Thoracic aorta (tissue), 2 donors: ENCODE results near the gene SCRN2. TPM values are rescaled to one million over a fixed set of nuclear protein-coding genes. Genes with fewer than 3 reads are reported as not detected.

Experiments used
- ATAC-seq: fragments of 150-250 bp; one replicate; pipeline ENCODE4 v1.8.0; 2017; ENCODE audit warnings: low read depth; ENCODE audit not compliant: insufficient number of reproducible peaks, low FRiP score
- DNase-seq: peaks from one replicate; pipeline ENCODE4 v3.0.0-alpha.2; 2020; ENCODE audit warnings: low spot score
- H3K27ac ChIP-seq, 2 donors: fragments of 200-600 bp; sonication (generic); 1 replicate in 1 of 2; 2 replicates in 1 of 2; pipeline ENCODE4 v1.5.1; 2016; ENCODE audit warnings: mild to moderate bottlenecking in 2 of 2, moderate library complexity in 2 of 2
- H3K27me3 ChIP-seq: fragments of 200-600 bp; sonication (generic); replicated peaks from 2 replicates; pipeline ENCODE4 v1.6.0; 2016; ENCODE audit warnings: mild to moderate bottlenecking; ENCODE audit not compliant: insufficient read depth
- H3K36me3 ChIP-seq: fragments of 200-600 bp; sonication (generic); one replicate; pipeline ENCODE4 v1.5.1; 2016
- H3K4me1 ChIP-seq, 2 donors: fragments of 200-600 bp; sonication (generic); 1 replicate in 1 of 2; 2 replicates in 1 of 2; pipeline versions ENCODE4 v1.5.1 to v1.6.0; 2016; ENCODE audit warnings: low read depth in 2 of 2, mild to moderate bottlenecking in 1 of 2; ENCODE audit not compliant: control insufficient read depth in 1 of 2
- H3K4me3 ChIP-seq: fragments of 200-600 bp; sonication (generic); 2 replicates; pipeline ENCODE4 v1.5.1; 2016; ENCODE audit warnings: mild to moderate bottlenecking
- H3K9me3 ChIP-seq: fragments of 200-600 bp; sonication (generic); 2 replicates; pipeline ENCODE4 v1.5.1; 2016
- total RNA-seq, 2 donors: library from RNA; depleted of rRNA; stranded (reverse); fragments of >200 nt; gene quantifications; one replicate each; pipeline versions ENCODE4 v1.1.0 to v1.2.3, GENCODE V29; 2016
- TF ChIP-seq, protein P1 (sequence below): fragments of 200-600 bp; sonication (generic); IDR thresholded peaks from one replicate; pipeline ENCODE4 v1.5.1; 2019; ENCODE audit warnings: antibody characterized with exemption

The SCRN2 gene
- total RNA-seq, 2 donors from 2014 or later = 22.9 to 29.3 TPM

DNA sequence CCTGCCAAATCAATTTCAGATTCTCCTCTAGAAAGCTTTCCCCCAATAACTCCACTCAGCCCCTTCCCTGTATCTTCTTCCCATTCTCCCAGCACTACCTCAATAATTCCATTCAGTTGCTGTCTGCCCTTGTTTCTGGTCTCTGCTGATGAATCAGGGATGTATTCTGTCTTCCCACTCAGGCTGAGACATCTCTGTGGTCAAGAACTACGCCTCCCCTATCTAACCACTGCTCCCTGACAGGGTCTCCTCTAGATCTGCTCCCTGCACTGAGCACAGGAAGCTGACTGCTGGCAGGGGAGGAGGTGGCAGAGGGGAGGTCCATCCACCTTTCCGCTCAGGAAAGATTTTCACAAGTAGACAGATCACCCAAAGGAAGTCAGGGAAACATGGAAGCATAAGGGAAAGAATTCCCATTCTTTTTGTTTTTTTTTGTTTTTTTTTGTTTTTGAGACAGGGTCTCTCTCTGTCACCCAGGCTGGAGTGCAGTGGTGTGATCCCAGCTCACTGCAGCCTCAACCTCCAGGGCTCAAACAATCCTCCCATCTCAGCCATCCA lies 38.0 kb upstream of the SCRN2 start:
- TF ChIP-seq, protein P1, sequence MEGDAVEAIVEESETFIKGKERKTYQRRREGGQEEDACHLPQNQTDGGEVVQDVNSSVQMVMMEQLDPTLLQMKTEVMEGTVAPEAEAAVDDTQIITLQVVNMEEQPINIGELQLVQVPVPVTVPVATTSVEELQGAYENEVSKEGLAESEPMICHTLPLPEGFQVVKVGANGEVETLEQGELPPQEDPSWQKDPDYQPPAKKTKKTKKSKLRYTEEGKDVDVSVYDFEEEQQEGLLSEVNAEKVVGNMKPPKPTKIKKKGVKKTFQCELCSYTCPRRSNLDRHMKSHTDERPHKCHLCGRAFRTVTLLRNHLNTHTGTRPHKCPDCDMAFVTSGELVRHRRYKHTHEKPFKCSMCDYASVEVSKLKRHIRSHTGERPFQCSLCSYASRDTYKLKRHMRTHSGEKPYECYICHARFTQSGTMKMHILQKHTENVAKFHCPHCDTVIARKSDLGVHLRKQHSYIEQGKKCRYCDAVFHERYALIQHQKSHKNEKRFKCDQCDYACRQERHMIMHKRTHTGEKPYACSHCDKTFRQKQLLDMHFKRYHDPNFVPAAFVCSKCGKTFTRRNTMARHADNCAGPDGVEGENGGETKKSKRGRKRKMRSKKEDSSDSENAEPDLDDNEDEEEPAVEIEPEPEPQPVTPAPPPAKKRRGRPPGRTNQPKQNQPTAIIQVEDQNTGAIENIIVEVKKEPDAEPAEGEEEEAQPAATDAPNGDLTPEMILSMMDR = no peak
- Histone ChIP-seq H3K9me3 (no peaks in the 10 kb centered on the region), H3K27me3 (no peaks in the 10 kb centered on the region), H3K4me1 (peaks cover 0 to 5% of the 10 kb centered on the region in 2 donors), H3K4me3 (no peak overlapping the region), H3K27ac (no peak overlapping the region), H3K36me3 (no peaks in the 10 kb centered on the region)
- ATAC-seq = no peak
- no peak for DNase-seq

DNA sequence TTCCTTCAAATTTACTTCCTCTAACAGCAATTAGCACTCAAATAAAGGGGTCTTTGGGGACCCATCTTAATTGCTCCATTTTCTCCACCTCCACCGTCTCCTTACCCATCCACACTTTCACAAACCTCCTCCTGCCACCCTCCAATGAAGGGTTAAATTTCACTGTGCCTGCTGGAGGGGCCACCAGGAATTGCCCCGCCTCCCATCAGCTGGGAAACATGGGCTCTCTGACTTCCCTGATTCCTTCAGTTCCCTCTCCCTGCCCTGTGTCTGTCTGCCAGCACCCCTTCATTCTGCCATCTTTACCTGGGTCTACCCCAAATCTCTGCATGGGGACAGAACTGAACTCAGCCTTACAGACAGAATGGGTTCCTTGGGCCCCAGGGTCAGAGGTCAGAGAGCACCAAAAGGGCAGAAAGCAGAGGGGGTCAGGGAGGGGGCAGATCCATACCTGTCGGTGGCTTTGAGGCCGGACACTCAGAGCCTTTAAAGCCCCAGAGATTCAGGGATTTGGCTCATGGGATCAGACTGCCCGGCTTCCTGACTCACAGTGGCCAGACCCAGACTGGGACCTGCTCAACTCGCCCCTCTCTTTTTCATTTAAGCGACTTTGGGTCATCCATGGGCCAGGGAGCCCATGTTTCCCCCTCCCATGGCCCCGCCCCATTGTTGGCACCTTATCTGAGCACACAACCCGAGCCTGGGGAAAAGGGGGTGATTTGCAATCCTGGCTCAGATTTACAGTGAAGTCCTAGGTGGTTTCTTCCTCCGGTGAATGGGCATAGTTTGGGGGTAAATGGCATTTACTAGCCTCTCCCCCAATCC lies 37.3 kb upstream of the SCRN2 start:
- no peak overlapping the region for H3K27ac ChIP-seq
- H3K27me3 ChIP-seq = no peaks in the 10 kb centered on the region
- no peak for ATAC-seq
- TF ChIP-seq, protein P1 = no peak
- peaks cover 0 to 5% of the 10 kb centered on the region in 2 donors for H3K4me1 ChIP-seq
- no peaks in the 10 kb centered on the region for H3K9me3 ChIP-seq
- no peak overlapping the region for H3K4me3 ChIP-seq
- H3K36me3 ChIP-seq = no peaks in the 10 kb centered on the region
- DNase-seq = no peak

DNA sequence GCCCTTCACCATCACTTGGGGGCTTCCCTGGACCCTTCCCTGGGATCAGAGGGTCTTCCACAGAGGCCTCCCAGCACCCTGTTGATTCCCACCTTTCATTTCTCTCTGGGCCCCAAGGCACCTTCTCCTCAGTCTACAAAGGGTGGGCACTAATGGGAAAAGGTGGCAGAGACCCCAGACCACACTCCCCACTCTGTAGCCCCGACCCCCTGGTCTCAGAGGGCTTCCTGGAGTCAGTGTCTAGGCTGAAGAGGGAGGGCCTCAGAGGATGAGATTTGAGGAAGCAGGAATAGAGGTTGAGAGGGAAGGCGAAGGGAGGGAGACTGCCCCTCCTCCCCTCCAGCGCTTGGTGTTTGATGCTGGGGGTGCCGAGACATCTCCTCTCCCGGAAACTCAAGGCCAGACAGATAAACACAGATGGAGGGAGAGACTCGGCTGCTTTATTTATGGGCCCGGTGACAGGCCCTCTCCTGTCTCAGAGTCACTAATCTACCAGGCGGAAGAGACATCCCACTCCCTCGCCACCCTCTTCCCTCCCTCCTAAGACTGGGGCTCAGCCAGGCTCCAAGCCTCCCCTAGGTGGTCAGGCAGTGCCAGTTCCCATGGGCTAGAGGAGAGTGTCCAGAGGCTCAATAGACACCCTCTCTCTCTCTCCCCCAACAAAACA lies 36.4 kb upstream of the SCRN2 start:
- Histone ChIP-seq H3K9me3 (no peaks in the 10 kb centered on the region), H3K27me3 (peaks cover 4% of the 10 kb centered on the region), H3K36me3 (no peaks in the 10 kb centered on the region), H3K4me1 (peaks cover 0 to 1% of the 10 kb centered on the region in 2 donors), H3K27ac (no peak overlapping the region), H3K4me3 (no peak overlapping the region)
- no peak for ATAC-seq
- DNase-seq = no peak
- TF ChIP-seq, protein P1 = no peak

DNA sequence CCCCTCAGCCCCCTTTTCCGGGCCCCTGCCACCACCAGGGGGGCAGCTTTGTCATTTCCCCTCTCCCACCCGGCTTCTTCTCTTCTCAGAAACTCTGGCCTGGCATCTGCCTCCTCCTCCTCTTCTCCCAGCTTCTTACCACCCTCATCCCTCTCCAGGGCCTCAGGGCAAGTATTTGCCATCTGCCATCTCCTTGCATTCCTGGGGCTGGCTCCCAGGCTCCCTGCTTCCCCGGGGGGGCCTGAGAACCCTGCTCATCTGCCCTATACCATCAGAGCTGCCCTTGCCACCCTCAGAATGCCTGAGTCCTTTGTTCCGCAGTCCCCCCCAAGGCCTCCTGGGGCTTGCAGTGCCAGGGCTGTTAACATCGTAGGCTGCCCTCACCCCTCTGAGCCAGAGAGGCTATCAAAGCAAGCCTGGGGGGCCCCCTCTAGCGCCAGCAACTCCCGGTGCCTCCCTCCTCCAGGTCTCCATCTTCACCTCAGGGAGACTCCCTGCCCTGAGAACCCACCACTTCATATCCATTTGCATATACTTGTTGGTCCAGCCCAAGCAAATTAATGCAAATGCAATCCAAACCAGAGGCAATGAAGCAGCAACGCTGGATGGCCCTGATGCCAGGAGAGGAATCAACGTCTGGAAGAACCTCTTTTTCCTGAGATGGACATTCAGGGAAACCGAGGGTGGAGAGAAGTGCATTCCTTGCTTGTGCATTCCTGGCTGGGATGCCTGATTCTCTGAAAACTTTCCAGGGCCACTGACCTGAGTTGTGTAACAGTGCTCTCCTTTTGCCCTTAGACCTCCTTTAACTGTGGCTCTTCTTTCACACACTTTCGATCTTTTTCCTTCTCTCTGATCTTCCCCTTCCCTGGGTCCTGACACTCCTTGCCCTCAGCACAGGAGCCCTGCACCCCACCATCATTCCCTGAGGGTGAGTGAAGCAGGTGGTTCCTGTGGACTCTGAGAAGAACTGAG lies 34.2 kb upstream of the SCRN2 start:
- TF ChIP-seq, protein P1 = no peak
- Histone ChIP-seq H3K27ac (no peak overlapping the region), H3K36me3 (no peaks in the 10 kb centered on the region), H3K4me1 (no peaks in the 10 kb centered on the region), H3K4me3 (no peak overlapping the region), H3K27me3 (peaks cover 8% of the 10 kb centered on the region), H3K9me3 (no peaks in the 10 kb centered on the region)
- no peak for ATAC-seq
- no peak for DNase-seq
